Endothelial cell of umbilical vein (primary cell): ENCODE measurements around the gene PSAP. TPM values are rescaled to one million over a fixed set of nuclear protein-coding genes. Genes with fewer than 3 reads are reported as not detected.

Experiments
- BruUV-seq: library from RNA; stranded (reverse); fragments of 400-500 nt; replicated peaks from 2 replicates; lab custom pipeline; 2021; lab: Mats Ljungman, UMichigan
- CTCF ChIA-PET: fragments of 300-600, 350-600 bp; sonication (Branson Sonifier 250); formaldehyde crosslinking; loops from one replicate; lab custom pipeline; 2021; ENCODE audit warnings: antibody characterized with exemption, inconsistent platforms; lab: Charles Lee
- POLR2A ChIA-PET: fragments of 300-600, 350-600 bp; sonication (Branson Sonifier 250); formaldehyde crosslinking; loops from one replicate; lab custom pipeline; 2021; ENCODE audit warnings: antibody characterized with exemption, inconsistent platforms; lab: Charles Lee
- DNase-seq: peaks from one replicate; pipeline ENCODE4 v3.0.0-alpha.2; 2011; ENCODE audit warnings: low read depth, low spot score
- FAIRE-seq: peaks from 2 replicates; lab custom pipeline; 2011; peaks lifted over from hg19 to GRCh38; lab: Jason Lieb, UNC
- H2AFZ ChIP-seq: 2 replicates; pipeline ENCODE4 v1.6.0; 2012; ENCODE audit warnings: low read depth, low read length, control low read depth, inconsistent platforms
- H3K27ac ChIP-seq: 2 replicates; pipeline ENCODE4 v1.5.1; 2011; ENCODE audit warnings: low read depth, mild to moderate bottlenecking, control low read depth, low read length, moderate library complexity; ENCODE audit not compliant: insufficient read depth
- H3K27me3 ChIP-seq, 2 experiments: 2 replicates each; pipeline versions ENCODE4 v1.6.0 to v1.6.1; 2011; ENCODE audit warnings: low read length in 2 of 2, mixed read lengths in 1 of 2; ENCODE audit not compliant: control insufficient read depth in 2 of 2, insufficient read depth in 2 of 2
- H3K36me3 ChIP-seq, 2 experiments: 2 replicates in 1 of 2; 3 replicates in 1 of 2; pipeline ENCODE4 v1.5.1; 2011; ENCODE audit warnings: low read length in 2 of 2, mild to moderate bottlenecking in 1 of 2, moderate library complexity in 1 of 2; ENCODE audit not compliant: control insufficient read depth in 2 of 2, insufficient read depth in 2 of 2; ENCODE audit errors: extremely low read depth in 1 of 2
- H3K4me1 ChIP-seq: 3 replicates; pipeline ENCODE4 v1.5.1; 2011; ENCODE audit warnings: mild to moderate bottlenecking, low read length; ENCODE audit not compliant: control insufficient read depth, insufficient read depth; ENCODE audit errors: extremely low read depth
- H3K4me2 ChIP-seq: 2 replicates; pipeline ENCODE4 v1.6.1; 2011; ENCODE audit warnings: low read length, control low read depth, mixed read lengths; ENCODE audit not compliant: insufficient read depth
- H3K4me3 ChIP-seq, 3 experiments: fragments of 200-600 bp in 1 of 3; sonication (generic), shearing (Covaris generic) in 1 of 3; replicated peaks in 1 of 3; 2 replicates each; pipeline ENCODE4 v1.5.1; 2011 to 2016; ENCODE audit warnings: control low read depth in 3 of 3, low read length in 3 of 3, mild to moderate bottlenecking in 2 of 3, inconsistent platforms in 1 of 3, low read depth in 1 of 3, moderate library complexity in 1 of 3; ENCODE audit not compliant: insufficient read depth in 1 of 3
- H3K79me2 ChIP-seq: 2 replicates; pipeline ENCODE4 v1.6.0; 2012; ENCODE audit warnings: low read length, inconsistent platforms; ENCODE audit not compliant: control insufficient read depth, insufficient read depth
- H3K9ac ChIP-seq: replicated peaks from 2 replicates; pipeline ENCODE3; 2011; ENCODE audit warnings: low read length, control low read depth; ENCODE audit not compliant: insufficient read depth; ENCODE audit errors: extremely low read depth
- H3K9me1 ChIP-seq: replicated peaks from 3 replicates; pipeline ENCODE4 v1.6.0; 2011; ENCODE audit warnings: mild to moderate bottlenecking, low read length; ENCODE audit not compliant: control insufficient read depth, insufficient read depth; ENCODE audit errors: extremely low read depth
- H3K9me3 ChIP-seq: replicated peaks from 2 replicates; pipeline ENCODE4 v1.5.1; 2012; ENCODE audit warnings: low read length, inconsistent platforms; ENCODE audit not compliant: control insufficient read depth, insufficient read depth
- H4K20me1 ChIP-seq: replicated peaks from 2 replicates; pipeline ENCODE3; 2011; ENCODE audit warnings: mild to moderate bottlenecking, low read length; ENCODE audit not compliant: control insufficient read depth, insufficient read depth; ENCODE audit errors: extremely low read depth
- EZH2 ChIP-seq: IDR thresholded peaks from 2 replicates; pipeline ENCODE4 v1.6.1; 2012; ENCODE audit warnings: borderline replicate concordance, low read depth, mild to moderate bottlenecking, moderate library complexity, low read length, inconsistent platforms; ENCODE audit not compliant: severe bottlenecking
- FOS ChIP-seq: IDR thresholded peaks from 2 replicates; pipeline ENCODE4 v1.6.1; 2011; ENCODE audit warnings: mild to moderate bottlenecking, low read length, moderate library complexity, borderline replicate concordance; ENCODE audit not compliant: insufficient read depth
- GATA2 ChIP-seq: IDR thresholded peaks from 2 replicates; pipeline ENCODE4 v1.7.0; 2011; ENCODE audit warnings: low read depth, mild to moderate bottlenecking, moderate library complexity, mixed read lengths, low read length; ENCODE audit not compliant: insufficient read length, insufficient read depth
- MYC ChIP-seq: IDR thresholded peaks from one replicate; pipeline ENCODE4 v1.6.1; 2011; ENCODE audit warnings: mild to moderate bottlenecking, low read depth, low read length
- dilution Hi-C: fragments of 300-500 bp; cut with MboI; formaldehyde crosslinking; loops from one replicate; pipeline ENCODE4 v1.15.0; 2019; ENCODE audit warnings: low sequenced_read_pairs; ENCODE audit not compliant: extremely low pct_ligation_motif_present
- intact Hi-C: fragments of 100-400 bp; cut with micrococcal nuclease; formaldehyde crosslinking; loops from one replicate; pipeline ENCODE4 v1.10.0; 2022
- polyA plus RNA-seq, 4 experiments: library from polyadenylated mRNA; depleted of rRNA in 3 of 4; stranded (reverse) in 3 of 4; unstranded in 1 of 4; fragments of >200 nt; gene quantifications; 2 replicates each; pipeline versions ENCODE4 v1.2.1 to v1.2.3, GENCODE V29; 2011 to 2012; ENCODE audit warnings: missing spikeins in 1 of 4
- total RNA-seq: library from RNA; stranded (reverse); gene quantifications from 2 replicates; pipeline ENCODE4 v1.2.3, GENCODE V29; 2021
- TF ChIP-seq, protein P1 (sequence below), 2 donors: IDR thresholded peaks; 1 replicate in 1 of 2; 2 replicates in 1 of 2; pipeline ENCODE4 v1.5.1; 2011; ENCODE audit warnings: low read length in 2 of 2, mild to moderate bottlenecking in 2 of 2, moderate library complexity in 2 of 2, control low read depth in 1 of 2, inconsistent platforms in 1 of 2, low read depth in 1 of 2; ENCODE audit not compliant: insufficient read depth in 1 of 2; ENCODE audit errors: extremely low read depth in 1 of 2

The PSAP gene
- total and polyA plus RNA-seq, 2 donors (not counting 3 experiments of a cell fraction or from before 2014, with no cell fraction given), result 644 to 1,476 TPM

DNA sequence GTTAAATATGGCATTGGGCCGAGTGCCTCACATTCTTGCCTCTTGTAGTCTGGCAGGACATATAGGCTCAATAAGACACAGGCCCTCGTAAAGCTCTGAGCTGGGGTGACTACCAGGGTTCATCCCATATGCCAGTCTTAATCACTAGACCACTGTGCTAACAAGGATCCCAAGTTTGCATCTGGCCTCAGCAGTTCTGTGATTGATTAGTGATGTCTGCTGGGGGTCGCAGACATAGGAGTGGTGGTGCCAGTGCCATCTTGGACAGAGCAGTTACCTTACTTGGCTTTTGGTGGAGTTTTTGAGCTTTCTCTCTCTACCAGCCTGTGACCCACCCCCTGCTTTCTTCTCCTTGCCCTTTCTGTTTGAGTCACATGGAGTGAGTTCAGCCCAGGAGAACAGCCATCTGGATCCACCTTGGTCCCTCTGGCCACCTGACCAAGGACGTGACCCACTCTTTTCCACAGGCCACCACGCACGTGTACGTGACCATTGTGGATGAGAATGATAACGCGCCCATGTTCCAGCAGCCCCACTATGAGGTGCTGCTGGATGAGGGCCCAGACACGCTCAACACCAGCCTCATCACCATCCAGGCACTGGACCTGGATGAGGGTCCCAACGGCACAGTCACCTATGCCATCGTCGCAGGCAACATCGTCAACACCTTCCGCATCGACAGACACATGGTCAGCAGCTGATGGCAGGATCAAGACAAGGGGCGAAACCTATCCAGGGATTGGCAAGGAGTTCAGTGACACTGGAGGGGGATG, 73.7 kb downstream of the PSAP start:
- intact Hi-C loops, result no loop called here
- Histone ChIP-seq H3K27me3 (no peaks in the 10 kb centered on the region), H3K27ac (no peak overlapping the region), H3K9me1 (no peaks in the 10 kb centered on the region), H3K36me3 (no peaks in the 10 kb centered on the region), H3K9ac (no peak overlapping the region), H3K9me3 (no peaks in the 10 kb centered on the region), H3K4me1 (peaks cover 8% of the 10 kb centered on the region), H3K79me2 (no peaks in the 10 kb centered on the region), H3K4me3 (no peak overlapping the region), H2AFZ (no peak overlapping the region), H3K4me2 (no peak overlapping the region), H4K20me1 (no peaks in the 10 kb centered on the region)
- CTCF ChIA-PET, result no interaction called here
- DNase-seq, result no peak
- no TSS peak for BruUV-seq
- no peak for FAIRE-seq
- POLR2A ChIA-PET, result no interaction called here
- dilution Hi-C loops, result no loop called here
- TF ChIP-seq MYC (no peak), GATA2 (no peak), FOS (no peak), EZH2 (no peak)
- TF ChIP-seq, protein P1, sequence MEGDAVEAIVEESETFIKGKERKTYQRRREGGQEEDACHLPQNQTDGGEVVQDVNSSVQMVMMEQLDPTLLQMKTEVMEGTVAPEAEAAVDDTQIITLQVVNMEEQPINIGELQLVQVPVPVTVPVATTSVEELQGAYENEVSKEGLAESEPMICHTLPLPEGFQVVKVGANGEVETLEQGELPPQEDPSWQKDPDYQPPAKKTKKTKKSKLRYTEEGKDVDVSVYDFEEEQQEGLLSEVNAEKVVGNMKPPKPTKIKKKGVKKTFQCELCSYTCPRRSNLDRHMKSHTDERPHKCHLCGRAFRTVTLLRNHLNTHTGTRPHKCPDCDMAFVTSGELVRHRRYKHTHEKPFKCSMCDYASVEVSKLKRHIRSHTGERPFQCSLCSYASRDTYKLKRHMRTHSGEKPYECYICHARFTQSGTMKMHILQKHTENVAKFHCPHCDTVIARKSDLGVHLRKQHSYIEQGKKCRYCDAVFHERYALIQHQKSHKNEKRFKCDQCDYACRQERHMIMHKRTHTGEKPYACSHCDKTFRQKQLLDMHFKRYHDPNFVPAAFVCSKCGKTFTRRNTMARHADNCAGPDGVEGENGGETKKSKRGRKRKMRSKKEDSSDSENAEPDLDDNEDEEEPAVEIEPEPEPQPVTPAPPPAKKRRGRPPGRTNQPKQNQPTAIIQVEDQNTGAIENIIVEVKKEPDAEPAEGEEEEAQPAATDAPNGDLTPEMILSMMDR (IDR thresholded peaks at IDR 0.05; ENCODE audit: extremely low read depth in 1 of 2, insufficient read depth in 1 of 2, low read depth in 1 of 2, low read length in 2 of 2), result no peak
